Endodermal cell (in vitro differentiated cells): ENCODE measurements around the gene PKD2L2. TPM values are rescaled to one million over a fixed set of nuclear protein-coding genes. Genes with fewer than 3 reads are reported as not detected.
"Not testable (repeated sequence)": the region's sequence is repeated elsewhere in the genome, so short reads cannot be mapped to it uniquely, and the experiment has no call there.

ENCODE experiments used
- DNase-seq: peaks from one replicate; pipeline ENCODE4 v3.0.0-alpha.2; 2017
- H3K27ac ChIP-seq: 2 replicates; pipeline ENCODE4 v1.5.1; 2013; ENCODE audit warnings: mild to moderate bottlenecking, low read depth, low read length, moderate library complexity
- H3K27me3 ChIP-seq: 2 replicates; pipeline ENCODE4 v1.6.1; 2013; ENCODE audit warnings: mild to moderate bottlenecking, low read length, moderate library complexity; ENCODE audit not compliant: insufficient read depth, control insufficient read depth, poor library complexity, severe bottlenecking
- H3K36me3 ChIP-seq: 2 replicates; pipeline ENCODE4 v1.7.0; 2013; ENCODE audit warnings: mild to moderate bottlenecking, low read length, moderate library complexity; ENCODE audit not compliant: control insufficient read depth, insufficient read depth
- H3K4me1 ChIP-seq: one replicate; pipeline ENCODE4 v1.7.0; 2013; ENCODE audit warnings: low read length; ENCODE audit not compliant: control insufficient read depth, insufficient read depth
- H3K4me3 ChIP-seq: 2 replicates; pipeline ENCODE4 v1.5.1; 2013; ENCODE audit warnings: mild to moderate bottlenecking, low read length, moderate library complexity
- H3K9ac ChIP-seq: 2 replicates; pipeline ENCODE4 v1.6.1; 2013; ENCODE audit warnings: mild to moderate bottlenecking, low read length, moderate library complexity; ENCODE audit not compliant: poor library complexity, severe bottlenecking; ENCODE audit errors: extremely low read depth
- H3K9me3 ChIP-seq: 2 replicates; pipeline ENCODE4 v1.6.1; 2013; ENCODE audit warnings: mild to moderate bottlenecking, low read length, moderate library complexity; ENCODE audit not compliant: control insufficient read depth
- H3K27ac Mint-ChIP-seq: 2 replicates; pipeline ENCODE4 v1.8.0; 2020; ENCODE audit warnings: mixed read lengths
- H3K27me3 Mint-ChIP-seq: 2 replicates; pipeline ENCODE4 v1.8.0; 2021; ENCODE audit warnings: mild to moderate bottlenecking, mixed read lengths; ENCODE audit not compliant: insufficient read depth
- H3K36me3 Mint-ChIP-seq: 2 replicates; pipeline ENCODE4 v1.8.0; 2020; ENCODE audit warnings: low read depth, mixed read lengths
- H3K4me1 Mint-ChIP-seq: 2 replicates; pipeline ENCODE4 v1.8.0; 2020; ENCODE audit warnings: mixed read lengths
- H3K4me3 Mint-ChIP-seq: 2 replicates; pipeline ENCODE4 v1.8.0; 2020; ENCODE audit warnings: mild to moderate bottlenecking, moderate library complexity, mixed read lengths
- H3K9me3 Mint-ChIP-seq: 2 replicates; pipeline ENCODE4 v1.8.0; 2020; ENCODE audit warnings: mild to moderate bottlenecking, mixed read lengths
- CTCF ChIP-seq: fragments of 200-600 bp; sonication (generic); conservative IDR thresholded peaks from 2 replicates; pipeline ENCODE4 v1.5.0; 2021; ENCODE audit warnings: antibody characterized with exemption, mild to moderate bottlenecking
- WGBS, 2 experiments: methylation state at CpG; one replicate each; pipeline versions ENCODE4 v1.1.5 to v1.1.7; 2013; ENCODE audit warnings: missing lambda C conversion rate in 2 of 2, mixed read lengths in 1 of 2; ENCODE audit not compliant: insufficient coverage in 1 of 2, insufficient read length in 1 of 2; 5-methylcytosine and 5-hydroxymethylcytosine counted together
- total RNA-seq, 2 donors: library from RNA; stranded (reverse); fragmentation: NEBNext Ultra II Directional in 1 of 2; extraction: Animal tissue kit (Norgen Biotek cat#: 25700) in 1 of 2; gene quantifications; 2 replicates in 1 of 2; 3 replicates in 1 of 2; pipeline ENCODE4 v1.2.1, GENCODE V29; 2021

The PKD2L2 gene
- total RNA-seq, 2 donors from 2014 or later: not detected

GRCh38 chr5:137938751-137939143 lies 49.5 kb downstream of the PKD2L2 start:
- H3K27me3 ChIP-seq: no peaks in the 10 kb centered on the region
- no peaks in the 10 kb centered on the region for H3K4me1 ChIP-seq
- 92 to 100% methylated on average over 1 of the region's 1 CpG for WGBS, 2 experiments
- DNase-seq: no peak
- H3K4me3 ChIP-seq: no peak overlapping the region
- Mint-ChIP-seq H3K36me3 (peaks cover 59% of the 10 kb centered on the region), H3K9me3 (no peaks in the 10 kb centered on the region), H3K27ac (peak overlapping the region; percentile 37), H3K4me3 (no peak overlapping the region), H3K4me1 (peaks cover 10% of the 10 kb centered on the region), H3K27me3 (no peaks in the 10 kb centered on the region)
- no peaks in the 10 kb centered on the region for H3K9me3 ChIP-seq
- no peak for TF ChIP-seq CTCF
- no peak overlapping the region for H3K9ac ChIP-seq
- H3K36me3 ChIP-seq: peaks cover 74% of the 10 kb centered on the region
- no peak overlapping the region for H3K27ac ChIP-seq

- peaks cover 64% of the 10 kb centered on the region for H3K36me3 Mint-ChIP-seq
- H3K4me1 ChIP-seq: no peaks in the 10 kb centered on the region
- H3K4me3 ChIP-seq: no peak overlapping the region
- peaks cover 80% of the 10 kb centered on the region for H3K36me3 ChIP-seq
- H3K9me3 Mint-ChIP-seq: peaks cover 3% of the 10 kb centered on the region
- no peak overlapping the region for H3K27ac ChIP-seq
- H3K27me3 ChIP-seq: no peaks in the 10 kb centered on the region
- peak overlapping the region; percentile 37 for H3K27ac Mint-ChIP-seq
- no peak overlapping the region for H3K9ac ChIP-seq
- H3K4me1 Mint-ChIP-seq: peaks cover 10% of the 10 kb centered on the region
- WGBS, 2 experiments: 83 to 92% methylated on average over 3 to 7 of the region's 7 CpGs
- H3K9me3 ChIP-seq: peaks cover 1% of the 10 kb centered on the region
- no peaks in the 10 kb centered on the region for H3K27me3 Mint-ChIP-seq
- DNase-seq: no peak
- no peak for TF ChIP-seq CTCF
- no peak overlapping the region for H3K4me3 Mint-ChIP-seq
Observed at GRCh38 chr5:137939331-137939730, 50.1 kb downstream of the PKD2L2 start.

GRCh38 chr5:137944280-137944679 lies 55.0 kb downstream of the PKD2L2 start:
- not testable (repeated sequence) for H3K9me3 Mint-ChIP-seq, H3K4me3 Mint-ChIP-seq, H3K4me1 Mint-ChIP-seq, H3K27me3 Mint-ChIP-seq, H3K27me3 ChIP-seq, H3K4me1 ChIP-seq, H3K27ac ChIP-seq, H3K27ac Mint-ChIP-seq, H3K4me3 ChIP-seq, H3K9ac ChIP-seq, DNase-seq
- H3K36me3 Mint-ChIP-seq: peaks cover 92% of the 10 kb centered on the region
- Histone ChIP-seq H3K9me3 (peaks cover 12% of the 10 kb centered on the region), H3K36me3 (peaks cover 98% of the 10 kb centered on the region)
- 90 to 98% methylated on average over 4 of the region's 4 CpGs for WGBS, 2 experiments

- Mint-ChIP-seq H3K27ac (no peak overlapping the region), H3K27me3 (no peaks in the 10 kb centered on the region), H3K4me1 (no peaks in the 10 kb centered on the region), H3K36me3 (peaks cover 87% of the 10 kb centered on the region), H3K4me3 (no peak overlapping the region), H3K9me3 (peaks cover 5% of the 10 kb centered on the region)
- H3K4me1 ChIP-seq: no peaks in the 10 kb centered on the region
- no peaks in the 10 kb centered on the region for H3K27me3 ChIP-seq
- no peak overlapping the region for H3K4me3 ChIP-seq
- DNase-seq: no peak
- TF ChIP-seq CTCF: no peak
- peaks cover 99% of the 10 kb centered on the region for H3K36me3 ChIP-seq
- 80 to 96% methylated on average over 1 of the region's 1 CpG for WGBS, 2 experiments
- H3K27ac ChIP-seq: no peak overlapping the region
- peaks cover 12% of the 10 kb centered on the region for H3K9me3 ChIP-seq
- H3K9ac ChIP-seq: no peak overlapping the region
Observed at GRCh38 chr5:137945825-137946224, 56.6 kb downstream of the PKD2L2 start.
